T follicular helper cell (primary cell): ENCODE measurements around the gene YEATS2.

ENCODE experiments used
- DNase-seq: peaks from one replicate; pipeline ENCODE4 v3.0.0-alpha.2; 2020; ENCODE audit warnings: low read depth

YEATS2 gene

GRCh38 chr3:183837390-183837789, 139.8 kb downstream of the YEATS2 start:
- no peak for DNase-seq

GRCh38 chr3:183837894-183838293, 140.3 kb downstream of the YEATS2 start:
- DNase-seq = no peak

GRCh38 chr3:183839751-183840150, 142.2 kb downstream of the YEATS2 start:
- DNase-seq = no peak

- DNase-seq = no peak
Observed at GRCh38 chr3:183844606-183845005, 147.0 kb downstream of the YEATS2 start.

DNA sequence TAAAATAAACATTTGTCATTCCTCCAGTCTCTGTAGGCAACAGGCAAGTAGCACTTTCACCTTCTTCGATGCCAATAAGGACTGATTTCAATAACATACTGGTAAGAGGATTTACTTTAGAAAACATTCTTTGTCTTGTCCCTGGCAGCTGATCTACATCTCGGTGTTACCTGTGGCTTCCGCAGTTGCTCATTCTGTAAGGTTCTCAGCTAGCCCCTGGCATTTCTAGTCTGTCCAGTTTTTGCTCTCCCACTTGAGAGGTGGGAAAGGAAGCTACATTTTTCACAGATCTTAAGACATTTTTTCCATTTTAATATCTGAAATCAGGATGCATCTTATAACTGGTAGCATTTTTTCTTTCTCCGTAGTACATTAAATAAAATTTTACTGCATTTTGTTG, 147.5 kb downstream of the YEATS2 start:
- DNase-seq = no peak

GRCh38 chr3:183845608-183846288, 148.2 kb downstream of the YEATS2 start:
- no peak for DNase-seq

- DNase-seq = no peak
Observed at GRCh38 chr3:183854318-183855035, 156.9 kb downstream of the YEATS2 start.

GRCh38 chr3:183857863-183858262, 160.3 kb downstream of the YEATS2 start:
- no peak for DNase-seq
